A673 (cell line): Measurements from ENCODE around the gene TNFRSF12A.

Experiments
- EZH2 ChIP-seq: fragments of 200-600 bp; sonication (generic); IDR thresholded peaks from 2 replicates; pipeline ENCODE4 v1.6.1; 2017; ENCODE audit warnings: borderline replicate concordance, low read depth, mild to moderate bottlenecking, mixed read lengths, antibody characterized with exemption, low read length; ENCODE audit not compliant: poor library complexity, severe bottlenecking
- TF ChIP-seq, protein P1 (sequence below): fragments of 300-800, 200-600 bp; sonication (generic); conservative IDR thresholded peaks from 2 replicates; pipeline ENCODE4 v1.5.1; 2017; ENCODE audit warnings: low read depth, mild to moderate bottlenecking, antibody characterized with exemption, low read length, moderate library complexity, mixed read lengths

- TF ChIP-seq, protein P1, sequence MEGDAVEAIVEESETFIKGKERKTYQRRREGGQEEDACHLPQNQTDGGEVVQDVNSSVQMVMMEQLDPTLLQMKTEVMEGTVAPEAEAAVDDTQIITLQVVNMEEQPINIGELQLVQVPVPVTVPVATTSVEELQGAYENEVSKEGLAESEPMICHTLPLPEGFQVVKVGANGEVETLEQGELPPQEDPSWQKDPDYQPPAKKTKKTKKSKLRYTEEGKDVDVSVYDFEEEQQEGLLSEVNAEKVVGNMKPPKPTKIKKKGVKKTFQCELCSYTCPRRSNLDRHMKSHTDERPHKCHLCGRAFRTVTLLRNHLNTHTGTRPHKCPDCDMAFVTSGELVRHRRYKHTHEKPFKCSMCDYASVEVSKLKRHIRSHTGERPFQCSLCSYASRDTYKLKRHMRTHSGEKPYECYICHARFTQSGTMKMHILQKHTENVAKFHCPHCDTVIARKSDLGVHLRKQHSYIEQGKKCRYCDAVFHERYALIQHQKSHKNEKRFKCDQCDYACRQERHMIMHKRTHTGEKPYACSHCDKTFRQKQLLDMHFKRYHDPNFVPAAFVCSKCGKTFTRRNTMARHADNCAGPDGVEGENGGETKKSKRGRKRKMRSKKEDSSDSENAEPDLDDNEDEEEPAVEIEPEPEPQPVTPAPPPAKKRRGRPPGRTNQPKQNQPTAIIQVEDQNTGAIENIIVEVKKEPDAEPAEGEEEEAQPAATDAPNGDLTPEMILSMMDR = no peak
- TF ChIP-seq EZH2 = no peak
Measured at GRCh38 chr16:3059723-3060242, 39.6 kb downstream of the TNFRSF12A start.
